HCT116 (cell line): ENCODE data around the gene ADAMTS14. TPM values are rescaled to one million over a fixed set of nuclear protein-coding genes. Genes with fewer than 3 reads are reported as not detected.
A peak's percentile ranks its signal among the peaks of the same experiment; 100 is the strongest.

Experiments
- ATAC-seq: fragments of 200-7000 bp; cut with Tn5 transposase; 2 replicates; pipeline ENCODE4 v1.9.1; 2020; ENCODE audit warnings: mild to moderate bottlenecking, moderate library complexity
- BruUV-seq: library from RNA; stranded (reverse); fragments of 400-500 nt; replicated peaks from 2 replicates; lab custom pipeline; 2021; lab: Mats Ljungman, UMichigan
- CTCF ChIA-PET: fragments of 300-600 bp; sonication (Branson Sonifier 250); formaldehyde crosslinking; loops from one replicate; lab custom pipeline; 2021; ENCODE audit warnings: antibody characterized with exemption; lab: Charles Lee
- POLR2A ChIA-PET: fragments of 300-600, 350-600 bp; sonication (Branson Sonifier 250); formaldehyde crosslinking; loops from one replicate; lab custom pipeline; 2021; ENCODE audit warnings: antibody characterized with exemption; lab: Charles Lee
- RAD21 ChIA-PET, 2 experiments: fragments of 300-600 bp; sonication (Branson Sonifier 250); formaldehyde crosslinking; loops; one replicate each; lab custom pipeline; 2023; ENCODE audit warnings: low total read pairs in 2 of 2; ENCODE audit not compliant: uncharacterized antibody in 2 of 2, unreplicated experiment in 2 of 2, low non-redundant PET in 1 of 2; lab: Charles Lee
- DNase-seq: peaks from one replicate; pipeline ENCODE4 v3.0.0-alpha.2; 2010; ENCODE audit warnings: low read depth, low spot score
- H2AFZ ChIP-seq: fragments of 200-600 bp; shearing (Covaris generic), sonication (generic); 2 replicates; pipeline ENCODE4 v1.6.1; 2017; ENCODE audit warnings: low read depth, mixed run types, mixed read lengths, antibody characterized with exemption, low read length; ENCODE audit not compliant: poor library complexity, severe bottlenecking
- H3K27ac ChIP-seq: 2 replicates; pipeline ENCODE4 v1.5.1; 2012; ENCODE audit warnings: low read depth, low read length
- H3K27me3 ChIP-seq: fragments of 200-600 bp; sonication (generic); 2 replicates; pipeline ENCODE4 v1.6.1; 2016; ENCODE audit warnings: mixed run types, low read length, mixed read lengths; ENCODE audit not compliant: insufficient read depth
- H3K36me3 ChIP-seq, 2 experiments: fragments of 200-500 bp in 1 of 2; fragments of 200-600 bp in 1 of 2; sonication (Bioruptor generic) in 1 of 2; sonication (generic) in 1 of 2; 2 replicates each; pipeline versions ENCODE4 v1.5.1 to v1.6.1; 2014 to 2016; ENCODE audit warnings: low read length in 2 of 2, inconsistent platforms in 1 of 2, mixed read lengths in 1 of 2, mixed run types in 1 of 2; ENCODE audit not compliant: insufficient read depth in 2 of 2, control insufficient read depth in 1 of 2
- H3K4me1 ChIP-seq, 2 experiments: fragments of 200-600 bp in 1 of 2; sonication (generic) in 1 of 2; 2 replicates each; pipeline versions ENCODE4 v1.5.1 to v1.6.1; 2012 to 2017; ENCODE audit warnings: low read length in 2 of 2, inconsistent platforms in 1 of 2, mild to moderate bottlenecking in 1 of 2, mixed read lengths in 1 of 2, mixed run types in 1 of 2, moderate library complexity in 1 of 2; ENCODE audit not compliant: insufficient read depth in 2 of 2, control insufficient read depth in 1 of 2
- H3K4me2 ChIP-seq: fragments of 200-600 bp; sonication (generic); 2 replicates; pipeline ENCODE4 v1.6.1; 2017; ENCODE audit warnings: mixed run types, low read length, mixed read lengths
- H3K4me3 ChIP-seq, 2 experiments: fragments of 200-600 bp in 1 of 2; sonication (generic) in 1 of 2; replicated peaks in 1 of 2; 2 replicates each; pipeline ENCODE4 v1.5.1; 2011 to 2016; ENCODE audit warnings: low read length in 2 of 2, control low read depth in 1 of 2, low read depth in 1 of 2, mild to moderate bottlenecking in 1 of 2, mixed read lengths in 1 of 2, mixed run types in 1 of 2
- H3K79me2 ChIP-seq: fragments of 200-600 bp; sonication (generic); 2 replicates; pipeline ENCODE4 v1.6.1; 2017; ENCODE audit warnings: mild to moderate bottlenecking, mixed run types, low read length, moderate library complexity, mixed read lengths; ENCODE audit not compliant: insufficient read depth
- H3K9ac ChIP-seq: fragments of 200-600 bp; sonication (generic); 2 replicates; pipeline ENCODE4 v1.6.1; 2016; ENCODE audit warnings: low read length, mixed read lengths
- H3K9me2 ChIP-seq: fragments of 200-600 bp; sonication (generic), shearing (Covaris generic); 2 replicates; pipeline ENCODE4 v1.6.1; 2017; ENCODE audit warnings: mixed run types, mild to moderate bottlenecking, moderate library complexity; ENCODE audit not compliant: insufficient read depth
- H3K9me3 ChIP-seq, 2 experiments: fragments of 200-500 bp in 1 of 2; fragments of 200-600 bp in 1 of 2; sonication (Bioruptor generic) in 1 of 2; sonication (generic) in 1 of 2; 2 replicates each; pipeline ENCODE4 v1.6.1; 2014 to 2017; ENCODE audit warnings: low read length in 2 of 2, mixed read lengths in 2 of 2, inconsistent platforms in 1 of 2, low read depth in 1 of 2, mild to moderate bottlenecking in 1 of 2, mixed run types in 1 of 2, moderate library complexity in 1 of 2; ENCODE audit not compliant: control insufficient read depth in 1 of 2, insufficient read depth in 1 of 2
- H4K20me1 ChIP-seq: fragments of 200-600 bp; sonication (generic), shearing (Covaris generic); 2 replicates; pipeline ENCODE4 v1.6.1; 2017; ENCODE audit warnings: mixed run types, mild to moderate bottlenecking, moderate library complexity; ENCODE audit not compliant: insufficient read depth
- CBX3 ChIP-seq: IDR thresholded peaks from 2 replicates; pipeline ENCODE4 v1.6.1; 2012; ENCODE audit warnings: low read depth
- CEBPB ChIP-seq: IDR thresholded peaks from 2 replicates; pipeline ENCODE4 v1.6.1; 2012; ENCODE audit warnings: low read depth
- EZH2phosphoT487 ChIP-seq: fragments of 200-600 bp; IDR thresholded peaks from 2 replicates; pipeline ENCODE4 v1.6.1; 2018; ENCODE audit warnings: antibody characterized with exemption, borderline replicate concordance
- FOSL1 ChIP-seq: IDR thresholded peaks from 2 replicates; pipeline ENCODE4 v1.6.1; 2012; ENCODE audit warnings: low read depth
- JUND ChIP-seq: IDR thresholded peaks from 2 replicates; pipeline ENCODE4 v1.6.1; 2012
- MAX ChIP-seq: IDR thresholded peaks from 2 replicates; pipeline ENCODE4 v1.6.1; 2012
- POLR2AphosphoS5 ChIP-seq: IDR thresholded peaks from 2 replicates; pipeline ENCODE4 v1.6.1; 2011; ENCODE audit warnings: mild to moderate bottlenecking, low read depth, low read length, moderate library complexity
- REST ChIP-seq: IDR thresholded peaks from 2 replicates; pipeline ENCODE4 v1.6.1; 2012; ENCODE audit warnings: low read depth
- SIN3A ChIP-seq: IDR thresholded peaks from 2 replicates; pipeline ENCODE4 v1.6.1; 2012; ENCODE audit warnings: low read depth
- SP1 ChIP-seq: IDR thresholded peaks from 2 replicates; pipeline ENCODE4 v1.6.1; 2012; ENCODE audit warnings: low read depth
- SRF ChIP-seq: IDR thresholded peaks from 2 replicates; pipeline ENCODE4 v1.6.1; 2012; ENCODE audit warnings: low read depth
- TCF7L2 ChIP-seq: IDR thresholded peaks from 2 replicates; pipeline ENCODE4 v1.7.0; 2011; ENCODE audit warnings: borderline replicate concordance, inconsistent platforms; ENCODE audit not compliant: insufficient read depth, insufficient read length; ENCODE audit errors: extremely low read depth
- YY1 ChIP-seq: IDR thresholded peaks from 2 replicates; pipeline ENCODE4 v1.6.1; 2011; ENCODE audit warnings: low read length, low read depth, moderate library complexity, mild to moderate bottlenecking; ENCODE audit not compliant: insufficient replicate concordance; ENCODE audit errors: extremely low read depth
- ZFX ChIP-seq: fragments of 450-650 bp; IDR thresholded peaks from 2 replicates; pipeline ENCODE4 v1.6.1; 2017
- intact Hi-C: fragments of 100-400 bp; cut with micrococcal nuclease; formaldehyde crosslinking; loops from 2 replicates; pipeline ENCODE4 v1.10.0; 2022
- total RNA-seq: library from RNA; stranded (reverse); gene quantifications from one replicate; pipeline ENCODE4 v1.2.1, GENCODE V29; 2021; ENCODE audit not compliant: unreplicated experiment

ADAMTS14 gene
- total RNA-seq, 1 experiment from 2014 or later: 13.2 TPM

- Histone ChIP-seq H4K20me1 (no peaks in the 10 kb centered on the region), H3K27ac (peak overlapping the region; percentile 39), H3K4me1 (peaks cover 17 to 49% of the 10 kb centered on the region in 2 experiments), H3K4me2 (peak overlapping the region; percentile 69), H3K4me3 (peak overlapping the region in 1 of 2 experiments; percentile 19; a peak in 3 of 4 replicates), H3K9me3 (no peaks in the 10 kb centered on the region), H3K36me3 (peaks cover 0 to 16% of the 10 kb centered on the region in 2 experiments; a peak in 1 of 4 replicates), H3K27me3 (no peaks in the 10 kb centered on the region), H3K79me2 (no peaks in the 10 kb centered on the region; the same call in 1 of the 2 replicates), H2AFZ (no peak overlapping the region), H3K9me2 (no peaks in the 10 kb centered on the region), H3K9ac (peak overlapping the region; percentile 32)
- CTCF ChIA-PET: no interaction called here
- RAD21 ChIA-PET: no interaction called here
- intact Hi-C loops: no loop called here
- ATAC-seq (peak; percentile 81), DNase-seq (peak; percentile 68)
- POLR2A ChIA-PET: no interaction called here
- BruUV-seq: no TSS peak
- peak; percentile 96 for TF ChIP-seq FOSL1
- peak; percentile 83 for TF ChIP-seq JUND
- TF ChIP-seq TCF7L2: no peak
- peak; percentile 61 for TF ChIP-seq SP1
- no peak for TF ChIP-seq MAX
Measured at GRCh38 chr10:70715853-70716795, 43.8 kb downstream of the ADAMTS14 start.

GRCh38 chr10:70722820-70723424 is 50.6 kb downstream of the ADAMTS14 start:
- ChIA-PET CTCF (no interaction called here), POLR2A (no interaction called here), RAD21 (no interaction called here)
- no peaks in the 10 kb centered on the region for H4K20me1 ChIP-seq
- no peaks in the 10 kb centered on the region for H3K9me2 ChIP-seq
- ATAC-seq: peak; percentile 76
- BruUV-seq: no TSS peak
- intact Hi-C loops: no loop called here
- H3K27ac ChIP-seq: no peak overlapping the region; the same call in 1 of the 2 replicates
- H3K79me2 ChIP-seq: no peaks in the 10 kb centered on the region
- H3K9me3 ChIP-seq: no peaks in the 10 kb centered on the region
- peaks cover 10 to 31% of the 10 kb centered on the region in 2 experiments for H3K4me1 ChIP-seq
- H3K4me3 ChIP-seq: 0 out of 4 replicates have a peak overlapping the region, but pooled peaks of 1 of the 2 experiments have one; percentile 2
- H2AFZ ChIP-seq: no peak overlapping the region
- H3K27me3 ChIP-seq: no peaks in the 10 kb centered on the region
- H3K36me3 ChIP-seq: peaks cover 0 to 14% of the 10 kb centered on the region in 2 experiments; a peak in 2 of 4 replicates
- peak overlapping the region; percentile 57 for H3K4me2 ChIP-seq
- DNase-seq: peak; percentile 66
- peak overlapping the region; percentile 24; the same call in 1 of the 2 replicates for H3K9ac ChIP-seq
- TF ChIP-seq CBX3: peak; percentile 53; the same call in 1 of the 2 replicates
- no peak for TF ChIP-seq ZFX
- TF ChIP-seq SIN3A: peak; percentile 35; the same call in 1 of the 2 replicates
- TF ChIP-seq EZH2phosphoT487: no peak
- TF ChIP-seq POLR2AphosphoS5: no peak
- TF ChIP-seq REST: no peak
- no peak for TF ChIP-seq YY1
- TF ChIP-seq MAX: peak; percentile 28; the same call in 1 of the 2 replicates
- TF ChIP-seq JUND: peak; percentile 78
- TF ChIP-seq FOSL1: peak; percentile 85
- peak; percentile 77 for TF ChIP-seq CEBPB
- TF ChIP-seq SRF: no peak
